22Rv1 (cell line): ENCODE measurements around the gene PCDHB1.
"Not testable (repeated sequence)": the region's sequence is repeated elsewhere in the genome, so short reads cannot be mapped to it uniquely, and the experiment has no call there.

Experiments used
- ZFX ChIP-seq: fragments of 450-650 bp; IDR thresholded peaks from 2 replicates; pipeline ENCODE4 v1.6.1; 2017; ENCODE audit warnings: antibody characterized with exemption, borderline replicate concordance
- TF ChIP-seq, protein P1 (sequence below): fragments of 450-650 bp; IDR thresholded peaks from 2 replicates; pipeline ENCODE4 v1.5.1; 2017; ENCODE audit warnings: mild to moderate bottlenecking

DNA sequence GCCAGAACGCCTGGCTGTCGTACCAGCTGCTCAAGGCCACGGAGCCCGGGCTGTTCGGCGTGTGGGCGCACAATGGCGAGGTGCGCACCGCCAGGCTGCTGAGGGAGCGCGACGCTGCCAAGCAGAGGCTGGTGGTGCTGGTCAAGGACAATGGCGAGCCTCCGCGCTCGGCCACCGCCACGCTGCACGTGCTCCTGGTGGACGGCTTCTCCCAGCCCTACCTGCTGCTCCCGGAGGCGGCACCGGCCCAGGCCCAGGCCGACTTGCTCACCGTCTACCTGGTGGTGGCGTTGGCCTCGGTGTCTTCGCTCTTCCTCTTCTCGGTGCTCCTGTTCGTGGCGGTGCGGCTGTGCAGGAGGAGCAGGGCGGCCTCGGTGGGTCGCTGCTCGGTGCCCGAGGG, 45.4 kb downstream of the PCDHB1 start:
- TF ChIP-seq, protein P1, sequence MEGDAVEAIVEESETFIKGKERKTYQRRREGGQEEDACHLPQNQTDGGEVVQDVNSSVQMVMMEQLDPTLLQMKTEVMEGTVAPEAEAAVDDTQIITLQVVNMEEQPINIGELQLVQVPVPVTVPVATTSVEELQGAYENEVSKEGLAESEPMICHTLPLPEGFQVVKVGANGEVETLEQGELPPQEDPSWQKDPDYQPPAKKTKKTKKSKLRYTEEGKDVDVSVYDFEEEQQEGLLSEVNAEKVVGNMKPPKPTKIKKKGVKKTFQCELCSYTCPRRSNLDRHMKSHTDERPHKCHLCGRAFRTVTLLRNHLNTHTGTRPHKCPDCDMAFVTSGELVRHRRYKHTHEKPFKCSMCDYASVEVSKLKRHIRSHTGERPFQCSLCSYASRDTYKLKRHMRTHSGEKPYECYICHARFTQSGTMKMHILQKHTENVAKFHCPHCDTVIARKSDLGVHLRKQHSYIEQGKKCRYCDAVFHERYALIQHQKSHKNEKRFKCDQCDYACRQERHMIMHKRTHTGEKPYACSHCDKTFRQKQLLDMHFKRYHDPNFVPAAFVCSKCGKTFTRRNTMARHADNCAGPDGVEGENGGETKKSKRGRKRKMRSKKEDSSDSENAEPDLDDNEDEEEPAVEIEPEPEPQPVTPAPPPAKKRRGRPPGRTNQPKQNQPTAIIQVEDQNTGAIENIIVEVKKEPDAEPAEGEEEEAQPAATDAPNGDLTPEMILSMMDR = not testable (repeated sequence)
- not testable (repeated sequence) for TF ChIP-seq ZFX
